GM18868 (cell line): ENCODE measurements around the gene FN3K.
"Not testable (repeated sequence)": the region's sequence is repeated elsewhere in the genome, so short reads cannot be mapped to it uniquely, and the experiment has no call there.

Experiments
- ATAC-seq: cut with Tn5 transposase; IDR thresholded peaks from one replicate; pipeline ENCODE4 v1.9.1; 2021; ENCODE audit warnings: mild to moderate bottlenecking, moderate library complexity; ENCODE audit not compliant: unreplicated experiment

The FN3K gene

GRCh38 chr17:82769041-82769440 lies 33.6 kb downstream of the FN3K start:
- ATAC-seq = no peak

DNA sequence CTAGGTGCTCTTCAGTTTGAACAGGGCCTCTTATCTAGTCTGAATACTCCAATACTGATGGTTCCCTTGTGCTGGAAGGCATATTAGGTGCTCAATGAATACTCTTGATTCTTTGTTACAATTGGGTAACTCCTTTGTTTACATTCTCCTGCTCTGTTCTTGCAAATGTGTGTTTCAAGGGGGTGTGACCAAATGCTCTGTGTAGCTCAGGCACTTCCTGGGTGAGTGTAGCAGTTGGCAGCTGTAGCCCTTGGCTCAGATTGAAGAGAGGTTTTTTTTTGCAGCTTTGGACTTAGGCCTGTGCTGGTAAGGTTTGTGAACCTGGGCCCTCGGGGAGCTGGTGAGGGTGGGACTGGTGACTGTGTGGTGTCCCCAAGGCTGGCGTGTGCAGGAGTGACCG lies 36.6 kb downstream of the FN3K start:
- ATAC-seq = no peak

GRCh38 chr17:82774456-82774855 lies 39.0 kb downstream of the FN3K start:
- ATAC-seq = not testable (repeated sequence)

- no peak for ATAC-seq
Measured at GRCh38 chr17:82775001-82775823, 39.8 kb downstream of the FN3K start.

- ATAC-seq = no peak
Measured at GRCh38 chr17:82776454-82776853, 41.0 kb downstream of the FN3K start.

GRCh38 chr17:82777778-82778375 lies 42.5 kb downstream of the FN3K start:
- not testable (repeated sequence) for ATAC-seq

GRCh38 chr17:82779541-82779940 lies 44.1 kb downstream of the FN3K start:
- ATAC-seq = no peak

GRCh38 chr17:82780195-82780594 lies 44.8 kb downstream of the FN3K start:
- no peak for ATAC-seq

DNA sequence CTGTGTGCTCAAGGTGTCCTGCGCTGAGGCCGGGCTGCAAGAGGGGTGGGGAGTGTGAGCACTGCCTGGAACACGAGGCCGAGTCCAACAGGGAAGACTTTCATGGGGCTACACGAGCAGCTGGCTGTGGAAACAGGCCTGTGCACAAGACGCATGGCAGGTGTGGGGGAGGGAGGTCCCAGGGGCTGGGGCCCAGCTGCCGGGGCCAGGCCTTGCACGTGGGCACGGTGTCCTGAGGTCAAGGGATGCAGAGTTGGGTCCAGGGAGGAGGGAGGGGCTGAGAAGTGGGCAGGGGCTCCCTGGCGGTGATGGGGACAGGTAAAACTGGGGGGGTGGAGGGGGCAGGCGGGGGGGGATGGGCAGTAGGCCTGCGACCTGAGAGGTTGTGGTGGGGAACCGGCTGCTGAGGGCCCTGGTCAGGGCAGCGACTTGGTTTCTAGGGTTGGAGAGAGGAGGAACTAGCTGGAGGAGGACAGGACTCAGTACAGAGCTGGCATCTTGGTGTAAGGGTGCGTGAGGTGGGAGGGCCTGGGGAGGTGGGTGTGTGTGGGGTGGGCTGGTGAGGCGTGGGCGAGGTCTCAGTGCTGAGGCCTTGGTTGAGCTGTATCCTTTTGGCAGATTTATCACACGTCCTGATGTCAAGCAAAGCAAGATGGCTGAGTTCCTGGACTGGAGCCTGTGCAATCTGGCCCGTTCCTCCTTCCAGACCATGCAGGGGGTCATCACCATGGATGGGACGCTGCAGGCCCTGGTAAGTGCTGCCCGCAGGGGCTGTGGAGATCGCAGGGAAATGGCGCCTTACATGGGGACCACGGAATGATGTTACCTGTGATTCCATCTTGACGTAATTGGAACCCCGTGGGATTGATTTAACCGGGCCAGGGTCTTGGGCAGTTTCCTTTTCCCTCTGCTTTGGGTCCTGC lies 45.8 kb downstream of the FN3K start:
- ATAC-seq = no peak

DNA sequence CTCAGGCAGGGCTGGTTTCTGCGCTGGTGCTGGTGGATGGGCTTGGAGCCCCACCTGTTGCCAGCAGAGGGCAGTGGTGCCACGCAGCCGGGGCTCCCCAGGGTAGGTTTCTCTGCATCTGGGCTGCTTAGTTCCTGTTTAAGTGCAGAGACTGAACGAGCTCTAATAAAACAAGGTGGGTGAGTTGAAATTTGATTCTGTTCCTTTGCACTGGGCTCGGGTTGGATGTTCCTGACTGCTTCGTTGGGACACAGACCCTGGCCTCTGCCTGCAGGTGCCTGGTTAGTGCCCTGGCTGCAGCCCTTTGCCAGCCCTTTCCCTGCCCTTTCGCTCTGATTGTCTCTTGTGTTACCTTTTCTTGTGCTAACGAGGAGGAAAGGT lies 46.5 kb downstream of the FN3K start:
- ATAC-seq = no peak

- ATAC-seq = no peak
Measured at GRCh38 chr17:82782657-82783207, 47.3 kb downstream of the FN3K start.

DNA sequence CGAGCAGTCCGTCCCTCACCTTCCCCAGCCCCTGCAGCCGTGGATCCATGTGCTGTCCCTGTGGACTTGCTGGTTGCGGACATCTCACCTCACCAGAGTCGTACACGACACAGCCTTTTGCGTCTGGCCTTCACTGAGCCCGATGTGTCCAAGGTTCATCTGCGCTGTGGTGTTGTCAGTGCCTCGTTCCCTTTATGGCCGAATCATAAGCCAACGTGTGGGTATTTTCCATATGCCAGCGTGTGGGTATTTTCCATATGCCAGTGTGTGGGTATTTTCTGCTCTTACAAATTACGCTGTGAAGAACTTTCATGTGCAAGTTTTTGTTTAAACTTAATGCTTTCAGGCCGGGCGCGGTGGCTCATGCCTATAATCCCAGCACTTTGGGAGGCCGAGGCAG lies 48.1 kb downstream of the FN3K start:
- no peak for ATAC-seq

DNA sequence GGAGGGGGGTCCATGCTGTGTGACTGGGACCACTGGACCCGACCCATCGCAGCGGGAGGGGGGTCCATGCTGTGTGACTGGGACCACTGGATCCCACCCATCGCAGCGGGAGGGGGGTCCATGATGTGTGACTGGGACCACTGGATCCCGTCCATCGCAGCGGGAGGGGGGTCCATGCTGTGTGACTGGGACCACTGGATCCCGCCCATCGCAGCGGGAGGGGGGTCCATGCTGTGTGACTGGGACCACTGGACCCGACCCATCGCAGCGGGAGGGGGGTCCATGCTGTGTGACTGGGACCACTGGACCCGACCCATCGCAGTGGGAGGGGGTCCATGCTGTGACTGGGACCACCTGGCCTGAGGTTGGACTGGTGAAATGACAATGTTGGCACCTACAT lies 50.2 kb downstream of the FN3K start:
- not testable (repeated sequence) for ATAC-seq

DNA sequence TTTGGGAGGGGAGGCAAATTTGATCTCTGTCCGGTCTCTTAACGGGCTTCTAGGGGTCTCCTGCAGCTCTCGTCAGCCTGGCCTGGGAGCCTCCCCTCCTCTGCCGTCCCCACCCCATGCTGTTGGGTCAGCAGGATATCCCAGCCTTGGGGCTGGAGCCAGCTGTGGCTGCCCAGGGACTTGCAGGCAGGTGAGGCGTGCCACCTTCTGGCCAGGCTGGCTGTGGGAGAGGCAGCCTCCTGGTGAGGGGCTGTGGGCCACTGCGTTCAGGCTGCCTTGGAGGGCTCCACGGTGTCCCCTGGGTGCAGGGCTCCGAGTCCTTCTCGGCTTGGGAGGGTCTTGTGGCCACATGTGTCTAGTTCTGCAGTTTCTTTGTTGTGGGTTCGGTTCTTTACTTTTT lies 51.0 kb downstream of the FN3K start:
- ATAC-seq = no peak

- ATAC-seq = no peak
Measured at GRCh38 chr17:82787081-82787848, 51.9 kb downstream of the FN3K start.

- no peak for ATAC-seq
Measured at GRCh38 chr17:82788206-82789001, 53.0 kb downstream of the FN3K start.

DNA sequence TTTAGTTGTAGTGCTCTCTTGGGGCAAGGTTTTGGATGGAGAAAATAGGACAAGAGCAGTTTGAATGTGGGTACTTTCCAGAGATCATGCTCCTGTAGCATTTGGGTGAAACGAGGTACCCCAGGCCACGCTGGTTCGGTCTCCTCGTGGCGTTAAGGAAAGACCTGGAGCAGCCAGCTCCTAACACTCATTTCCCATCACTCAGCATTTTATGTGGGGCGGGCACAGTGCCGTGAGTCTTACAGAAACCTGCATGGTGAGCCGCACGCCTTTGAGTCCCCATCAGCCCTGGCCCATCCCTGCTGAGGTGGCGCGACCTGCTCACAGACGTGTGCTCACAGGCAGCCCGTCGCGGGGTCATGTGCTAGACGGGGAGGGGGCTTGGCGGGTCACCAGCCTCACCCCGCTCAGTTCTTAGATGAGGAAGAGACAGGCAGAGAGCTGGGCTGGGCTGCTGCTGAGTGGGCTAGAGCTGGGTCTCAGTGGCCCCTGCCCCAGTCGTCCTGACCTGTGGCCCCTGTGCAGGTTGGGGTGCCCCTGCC lies 53.7 kb downstream of the FN3K start:
- ATAC-seq = no peak

GRCh38 chr17:82789806-82790205 lies 54.4 kb downstream of the FN3K start:
- no peak for ATAC-seq

DNA sequence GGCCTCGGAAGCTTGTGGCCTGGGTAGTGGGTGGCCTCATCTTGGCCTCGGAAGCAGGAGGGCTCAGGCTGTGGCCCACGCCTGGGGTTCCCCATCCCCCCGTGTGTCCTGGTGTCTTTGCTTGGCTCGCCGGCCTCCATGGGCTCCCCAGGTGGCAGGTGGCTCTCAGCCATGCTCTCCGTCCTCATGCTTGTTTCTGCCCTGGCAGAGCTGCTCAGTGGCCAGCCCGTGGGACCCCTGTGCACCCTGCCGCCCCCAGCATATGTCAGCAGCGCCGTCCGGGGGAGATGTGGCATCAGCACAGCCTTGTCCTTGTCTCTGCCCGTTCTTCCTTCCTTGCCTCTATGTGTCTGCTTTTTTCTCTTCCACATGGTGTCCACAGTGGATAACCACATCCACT lies 55.0 kb downstream of the FN3K start:
- no peak for ATAC-seq
